ENCODE measurements around the gene AUTS2.

The AUTS2 gene

DNA sequence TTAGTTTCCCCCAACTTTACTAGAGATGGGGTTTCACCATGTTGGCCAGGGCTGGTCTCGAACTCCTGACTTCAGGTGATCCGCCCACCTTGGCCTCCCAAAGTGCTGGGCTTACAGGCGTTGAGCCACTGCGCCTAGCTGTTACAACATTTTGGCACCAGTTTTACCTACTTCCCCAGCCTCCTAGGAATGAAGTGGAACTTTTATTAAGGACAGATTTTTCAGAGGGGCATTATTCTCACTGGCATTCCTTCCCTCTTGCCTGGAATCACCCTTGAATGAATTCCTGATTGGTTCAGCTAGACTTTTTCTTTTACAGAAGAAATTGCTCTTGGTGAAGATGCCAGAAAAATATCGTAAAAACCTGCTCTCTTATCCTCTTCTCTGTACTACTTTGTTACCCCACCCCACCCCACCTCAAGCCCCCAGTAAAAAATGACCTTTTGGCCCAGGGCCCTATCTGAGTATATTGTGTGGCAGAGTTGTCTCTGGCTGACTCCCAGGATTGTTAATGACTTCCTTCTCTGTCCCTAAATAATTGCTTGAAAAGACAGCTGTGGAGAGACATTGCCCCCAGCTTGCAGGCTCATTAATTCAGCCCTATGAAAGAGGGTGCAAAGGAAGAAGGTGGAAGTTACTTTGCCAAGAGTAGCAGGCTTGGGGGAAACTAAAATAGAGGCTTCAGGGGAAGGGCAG, 189.6 kb downstream of the AUTS2 start:
- no peak overlapping the region for H3K4me3 ChIP-seq (ENCODE audit: low read depth, low read length)
- TF ChIP-seq, protein P1, sequence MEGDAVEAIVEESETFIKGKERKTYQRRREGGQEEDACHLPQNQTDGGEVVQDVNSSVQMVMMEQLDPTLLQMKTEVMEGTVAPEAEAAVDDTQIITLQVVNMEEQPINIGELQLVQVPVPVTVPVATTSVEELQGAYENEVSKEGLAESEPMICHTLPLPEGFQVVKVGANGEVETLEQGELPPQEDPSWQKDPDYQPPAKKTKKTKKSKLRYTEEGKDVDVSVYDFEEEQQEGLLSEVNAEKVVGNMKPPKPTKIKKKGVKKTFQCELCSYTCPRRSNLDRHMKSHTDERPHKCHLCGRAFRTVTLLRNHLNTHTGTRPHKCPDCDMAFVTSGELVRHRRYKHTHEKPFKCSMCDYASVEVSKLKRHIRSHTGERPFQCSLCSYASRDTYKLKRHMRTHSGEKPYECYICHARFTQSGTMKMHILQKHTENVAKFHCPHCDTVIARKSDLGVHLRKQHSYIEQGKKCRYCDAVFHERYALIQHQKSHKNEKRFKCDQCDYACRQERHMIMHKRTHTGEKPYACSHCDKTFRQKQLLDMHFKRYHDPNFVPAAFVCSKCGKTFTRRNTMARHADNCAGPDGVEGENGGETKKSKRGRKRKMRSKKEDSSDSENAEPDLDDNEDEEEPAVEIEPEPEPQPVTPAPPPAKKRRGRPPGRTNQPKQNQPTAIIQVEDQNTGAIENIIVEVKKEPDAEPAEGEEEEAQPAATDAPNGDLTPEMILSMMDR (IDR thresholded peaks at IDR 0.05; ENCODE audit: control insufficient read depth, extremely low read depth, insufficient read depth): no peak
- no peak for DNase-seq (ENCODE audit: low read depth)

DNA sequence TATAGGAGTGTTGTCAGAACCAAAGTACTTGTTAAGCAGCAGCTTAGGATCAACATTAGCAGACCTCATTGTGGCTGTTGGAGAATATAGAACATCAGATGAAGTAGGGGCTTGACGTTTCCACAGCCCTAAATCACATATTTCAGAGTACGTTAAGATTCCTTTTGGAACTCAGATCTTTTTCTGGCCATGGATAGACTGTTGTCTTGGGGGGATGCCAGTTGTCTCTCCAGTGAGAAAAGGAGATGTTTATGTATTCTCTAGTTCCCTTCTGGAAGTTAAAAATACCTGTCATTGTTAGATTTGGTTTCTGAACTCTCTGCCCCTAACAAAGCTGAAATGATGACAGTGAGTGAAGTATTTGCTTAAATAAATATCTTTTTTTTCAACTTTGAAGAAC, 191.3 kb downstream of the AUTS2 start:
- no peak for DNase-seq (ENCODE audit: low read depth)
- H3K4me3 ChIP-seq (ENCODE audit: low read depth, low read length): no peak overlapping the region
- TF ChIP-seq, protein P1 (IDR thresholded peaks at IDR 0.05; ENCODE audit: control insufficient read depth, extremely low read depth, insufficient read depth): no peak

- DNase-seq (ENCODE audit: low read depth): no peak
- H3K4me3 ChIP-seq (ENCODE audit: low read depth, low read length): no peak overlapping the region
- TF ChIP-seq, protein P1 (IDR thresholded peaks at IDR 0.05; ENCODE audit: control insufficient read depth, extremely low read depth, insufficient read depth): no peak
Measured at GRCh38 chr7:69790977-69791724, 192.9 kb downstream of the AUTS2 start.

GRCh38 chr7:69791739-69792138, 193.5 kb downstream of the AUTS2 start:
- no peak overlapping the region for H3K4me3 ChIP-seq (ENCODE audit: low read depth, low read length)
- TF ChIP-seq, protein P1 (IDR thresholded peaks at IDR 0.05; ENCODE audit: control insufficient read depth, extremely low read depth, insufficient read depth): no peak
- no peak for DNase-seq (ENCODE audit: low read depth)

DNA sequence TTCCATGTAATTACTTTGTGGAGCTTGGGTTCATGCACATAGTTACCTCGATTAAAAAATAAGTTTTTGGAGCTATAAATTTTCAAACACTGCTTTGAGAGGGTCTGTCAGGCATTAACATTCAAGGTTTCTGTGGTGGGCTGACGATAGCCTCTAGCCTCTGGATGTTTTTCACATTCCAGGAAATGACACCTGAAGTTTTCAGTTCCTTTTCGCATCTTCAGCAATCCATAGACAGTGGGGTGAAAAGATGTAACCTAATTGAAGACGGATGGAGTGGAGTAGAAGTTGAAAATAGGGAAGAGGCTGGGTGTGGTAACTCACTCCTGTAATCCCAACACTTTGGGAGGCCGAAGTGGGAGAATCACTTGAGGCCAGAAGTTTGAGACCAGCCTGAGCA, 197.7 kb downstream of the AUTS2 start:
- no peak for DNase-seq (ENCODE audit: low read depth)
- no peak overlapping the region for H3K4me3 ChIP-seq (ENCODE audit: low read depth, low read length)
- TF ChIP-seq, protein P1 (IDR thresholded peaks at IDR 0.05; ENCODE audit: control insufficient read depth, extremely low read depth, insufficient read depth): no peak

GRCh38 chr7:69796416-69796815, 198.1 kb downstream of the AUTS2 start:
- H3K4me3 ChIP-seq (ENCODE audit: low read depth, low read length): no peak overlapping the region
- TF ChIP-seq, protein P1 (IDR thresholded peaks at IDR 0.05; ENCODE audit: control insufficient read depth, extremely low read depth, insufficient read depth): no peak
- DNase-seq (ENCODE audit: low read depth): no peak

Data from LNCaP clone FGC (cell line).